Activated T-helper 2 cell treated with anti-CD3 and anti-CD28 coated beads, Interferon-gamma antibody, Interleukin-2, Interleukin-4, amounts not matched to agents 10 μg/mL and 5 μg/mL and 100 μg/mL, durations not matched to agents 14 hours and 24 hours and 36 hours (primary cell): Measurements from ENCODE around the gene NIPAL1. TPM values are rescaled to one million over a fixed set of nuclear protein-coding genes. Genes with fewer than 3 reads are reported as not detected.

ENCODE experiments used
- DNase-seq: peaks from one replicate; pipeline ENCODE4 v3.0.0; 2021; ENCODE audit warnings: low spot score
- H3K27ac Mint-ChIP-seq: one replicate; pipeline ENCODE4 v1.8.0; 2021; ENCODE audit warnings: mixed read lengths
- H3K27me3 Mint-ChIP-seq: one replicate; pipeline ENCODE4 v1.8.0; 2021; ENCODE audit warnings: low read depth, mixed read lengths
- H3K36me3 Mint-ChIP-seq: one replicate; pipeline ENCODE4 v1.8.0; 2021; ENCODE audit warnings: low read depth, mixed read lengths
- H3K4me1 Mint-ChIP-seq: one replicate; pipeline ENCODE4 v1.8.0; 2021; ENCODE audit warnings: low read depth, mixed read lengths
- H3K4me3 Mint-ChIP-seq: one replicate; pipeline ENCODE4 v1.8.0; 2021; ENCODE audit warnings: low read depth, mild to moderate bottlenecking, moderate library complexity, mixed read lengths
- H3K9me3 Mint-ChIP-seq: one replicate; pipeline ENCODE4 v1.8.0; 2021; ENCODE audit warnings: mixed read lengths
- intact Hi-C: fragments of 100-400 bp; cut with micrococcal nuclease; formaldehyde crosslinking; loops from one replicate; pipeline ENCODE4 v1.15.1; 2023
- total RNA-seq: library from RNA; stranded (reverse); gene quantifications from 2 replicates; pipeline ENCODE4 v1.2.3, GENCODE V29; 2022

Gene NIPAL1
- total RNA-seq, 1 donor from 2014 or later: 0.82 TPM

GRCh38 chr4:48031802-48032525 lies 15.4 kb downstream of the NIPAL1 start:
- Mint-ChIP-seq H3K4me3 (no peak overlapping the region), H3K27me3 (peaks cover 36% of the 10 kb centered on the region), H3K4me1 (peaks cover 34% of the 10 kb centered on the region), H3K36me3 (no peaks in the 10 kb centered on the region), H3K27ac (no peak overlapping the region), H3K9me3 (no peaks in the 10 kb centered on the region)
- intact Hi-C loops: loop anchor here (2.0 kb wide), 1 partner anchor 107 kb away; no protein-coding TSS in a partner anchor
- no peak for DNase-seq

- intact Hi-C loops: loop anchor here (1.0 to 2.0 kb wide), 2 partner anchors 55 to 106 kb away; no protein-coding TSS in a partner anchor
- H3K4me1 Mint-ChIP-seq: peaks cover 32% of the 10 kb centered on the region
Measured at GRCh38 chr4:48032721-48033120, 16.1 kb downstream of the NIPAL1 start.

GRCh38 chr4:48033412-48033811 lies 16.8 kb downstream of the NIPAL1 start:
- Mint-ChIP-seq H3K27me3 (peaks cover 38% of the 10 kb centered on the region), H3K36me3 (no peaks in the 10 kb centered on the region), H3K9me3 (no peaks in the 10 kb centered on the region), H3K4me3 (no peak overlapping the region), H3K27ac (no peak overlapping the region), H3K4me1 (peaks cover 27% of the 10 kb centered on the region)
- intact Hi-C loops: loop anchor here (1.0 to 2.0 kb wide), 2 partner anchors 54 to 105 kb away; no protein-coding TSS in a partner anchor
- no peak for DNase-seq

More at GRCh38 chr4:48032721-48033120, 16.1 kb downstream of the NIPAL1 start:
- H3K27ac Mint-ChIP-seq: no peak overlapping the region
- H3K36me3 Mint-ChIP-seq: no peaks in the 10 kb centered on the region
- H3K4me3 Mint-ChIP-seq: no peak overlapping the region
- peaks cover 38% of the 10 kb centered on the region for H3K27me3 Mint-ChIP-seq
- DNase-seq: no peak
- H3K9me3 Mint-ChIP-seq: no peaks in the 10 kb centered on the region

- Mint-ChIP-seq H3K27ac (no peak overlapping the region), H3K4me1 (peaks cover 22% of the 10 kb centered on the region), H3K27me3 (peaks cover 39% of the 10 kb centered on the region), H3K36me3 (no peaks in the 10 kb centered on the region), H3K4me3 (no peak overlapping the region), H3K9me3 (no peaks in the 10 kb centered on the region)
- DNase-seq: no peak
- intact Hi-C loops: loop anchor here (1.0 to 2.0 kb wide), 2 partner anchors 53 to 105 kb away; no protein-coding TSS in a partner anchor
Measured at GRCh38 chr4:48033825-48034413, 17.3 kb downstream of the NIPAL1 start.

- Mint-ChIP-seq H3K27me3 (peaks cover 34% of the 10 kb centered on the region), H3K4me3 (no peak overlapping the region), H3K9me3 (no peaks in the 10 kb centered on the region), H3K36me3 (no peaks in the 10 kb centered on the region), H3K27ac (peak overlapping the region; percentile 19), H3K4me1 (peaks cover 16% of the 10 kb centered on the region)
- intact Hi-C loops: loop anchor here (1.0 to 5.0 kb wide), 5 partner anchors 9 to 199 kb away; partner anchors contain the start of gene CORIN
- DNase-seq: no peak
Measured at GRCh38 chr4:48035952-48036351, 19.4 kb downstream of the NIPAL1 start.

GRCh38 chr4:48037117-48037462 lies 20.5 kb downstream of the NIPAL1 start:
- no peaks in the 10 kb centered on the region for H3K36me3 Mint-ChIP-seq
- no peak overlapping the region for H3K4me3 Mint-ChIP-seq
- no peak for DNase-seq
- H3K27ac Mint-ChIP-seq: no peak overlapping the region
- H3K27me3 Mint-ChIP-seq: peaks cover 37% of the 10 kb centered on the region
- no peaks in the 10 kb centered on the region for H3K9me3 Mint-ChIP-seq
- intact Hi-C loops: loop anchor here (2.0 to 5.0 kb wide), 3 partner anchors 16 to 200 kb away; partner anchors contain the start of gene CORIN
- peaks cover 23% of the 10 kb centered on the region for H3K4me1 Mint-ChIP-seq

GRCh38 chr4:48038666-48039065 lies 22.1 kb downstream of the NIPAL1 start:
- H3K9me3 Mint-ChIP-seq: no peaks in the 10 kb centered on the region
- no peaks in the 10 kb centered on the region for H3K36me3 Mint-ChIP-seq
- H3K4me3 Mint-ChIP-seq: no peak overlapping the region
- peaks cover 31% of the 10 kb centered on the region for H3K4me1 Mint-ChIP-seq
- intact Hi-C loops: loop anchor here (5.0 kb wide), 1 partner anchor 201 kb away; the partner anchor contains the start of gene CORIN
- DNase-seq: no peak
- peaks cover 38% of the 10 kb centered on the region for H3K27me3 Mint-ChIP-seq
- H3K27ac Mint-ChIP-seq: no peak overlapping the region

GRCh38 chr4:48039561-48039960 lies 23.0 kb downstream of the NIPAL1 start:
- H3K36me3 Mint-ChIP-seq: no peaks in the 10 kb centered on the region
- no peak for DNase-seq
- intact Hi-C loops: loop anchor here (5.0 kb wide), 1 partner anchor 202 kb away; the partner anchor contains the start of gene CORIN
- H3K4me3 Mint-ChIP-seq: no peak overlapping the region
- peaks cover 34% of the 10 kb centered on the region for H3K4me1 Mint-ChIP-seq
- H3K27me3 Mint-ChIP-seq: peaks cover 44% of the 10 kb centered on the region
- no peak overlapping the region for H3K27ac Mint-ChIP-seq
- H3K9me3 Mint-ChIP-seq: no peaks in the 10 kb centered on the region

GRCh38 chr4:48041535-48042137 lies 25.1 kb downstream of the NIPAL1 start:
- Mint-ChIP-seq H3K27me3 (peaks cover 50% of the 10 kb centered on the region), H3K4me3 (no peak overlapping the region)
- intact Hi-C loops: no loop called here

GRCh38 chr4:48042979-48043461 lies 26.4 kb downstream of the NIPAL1 start:
- intact Hi-C loops: no loop called here
- H3K9me3 Mint-ChIP-seq: no peaks in the 10 kb centered on the region
- peaks cover 60% of the 10 kb centered on the region for H3K27me3 Mint-ChIP-seq
- H3K27ac Mint-ChIP-seq: no peak overlapping the region
- DNase-seq: no peak
- no peaks in the 10 kb centered on the region for H3K36me3 Mint-ChIP-seq
- H3K4me3 Mint-ChIP-seq: no peak overlapping the region
- peaks cover 40% of the 10 kb centered on the region for H3K4me1 Mint-ChIP-seq

More at GRCh38 chr4:48041535-48042137, 25.1 kb downstream of the NIPAL1 start:
- Mint-ChIP-seq H3K9me3 (no peaks in the 10 kb centered on the region), H3K36me3 (no peaks in the 10 kb centered on the region), H3K4me1 (peaks cover 28% of the 10 kb centered on the region), H3K27ac (no peak overlapping the region)
- DNase-seq: no peak

- Mint-ChIP-seq H3K36me3 (no peaks in the 10 kb centered on the region), H3K27me3 (peaks cover 65% of the 10 kb centered on the region), H3K27ac (no peak overlapping the region), H3K4me3 (no peak overlapping the region), H3K4me1 (peaks cover 40% of the 10 kb centered on the region), H3K9me3 (no peaks in the 10 kb centered on the region)
- no peak for DNase-seq
- intact Hi-C loops: no loop called here
Measured at GRCh38 chr4:48043504-48043903, 26.9 kb downstream of the NIPAL1 start.

- Mint-ChIP-seq H3K27me3 (peaks cover 67% of the 10 kb centered on the region), H3K27ac (no peak overlapping the region), H3K36me3 (no peaks in the 10 kb centered on the region), H3K9me3 (no peaks in the 10 kb centered on the region), H3K4me1 (peaks cover 40% of the 10 kb centered on the region), H3K4me3 (no peak overlapping the region)
- no peak for DNase-seq
- intact Hi-C loops: no loop called here
Measured at GRCh38 chr4:48044298-48044697, 27.7 kb downstream of the NIPAL1 start.
